Subcutaneous adipose tissue (tissue), 4 donors: ENCODE results near the gene IGFBP5. TPM values are rescaled to one million over a fixed set of nuclear protein-coding genes. Genes with fewer than 3 reads are reported as not detected.

Source experiments
- CTCF ChIP-seq: fragments of 450-650 bp; IDR thresholded peaks from one replicate; pipeline ENCODE4 v1.5.1; 2016; ENCODE audit warnings: low read depth, mild to moderate bottlenecking, control low read depth, antibody characterized with exemption, moderate library complexity
- total RNA-seq, 4 donors: library from RNA; depleted of rRNA; stranded (reverse); fragments of >200 nt; gene quantifications; one replicate each; pipeline ENCODE4 v1.1.0, GENCODE V29; 2016

Gene IGFBP5
- total RNA-seq, 4 donors from 2014 or later: 74.8 to 661 (median 512) TPM

- no peak for TF ChIP-seq CTCF
Measured at GRCh38 chr2:216727346-216728122, 32.2 kb upstream of the IGFBP5 start.

- TF ChIP-seq CTCF: no peak
Measured at GRCh38 chr2:216724190-216724589, 28.8 kb upstream of the IGFBP5 start.

GRCh38 chr2:216721141-216721540 lies 25.8 kb upstream of the IGFBP5 start:
- no peak for TF ChIP-seq CTCF

GRCh38 chr2:216720722-216721121 lies 25.4 kb upstream of the IGFBP5 start:
- TF ChIP-seq CTCF: no peak

- TF ChIP-seq CTCF: no peak
Measured at GRCh38 chr2:216717907-216718615, 22.7 kb upstream of the IGFBP5 start.

- TF ChIP-seq CTCF: no peak
Measured at GRCh38 chr2:216717491-216717901, 22.1 kb upstream of the IGFBP5 start.

- no peak for TF ChIP-seq CTCF
Measured at GRCh38 chr2:216716109-216716508, 20.8 kb upstream of the IGFBP5 start.
